Hepatocyte (in vitro differentiated cells): Measurements from ENCODE around the gene BNIPL. TPM values are rescaled to one million over a fixed set of nuclear protein-coding genes. Genes with fewer than 3 reads are reported as not detected.

ENCODE experiments used
- DNase-seq: peaks from one replicate; pipeline ENCODE4 v3.0.0-alpha.2; 2016; ENCODE audit warnings: low spot score
- H2AFZ ChIP-seq: fragments of 200-600 bp; sonication (generic); 2 replicates; pipeline ENCODE4 v1.6.0; 2016; ENCODE audit warnings: antibody characterized with exemption, mild to moderate bottlenecking
- H3K27ac ChIP-seq: fragments of 200-600 bp; sonication (generic); 2 replicates; pipeline ENCODE4 v1.5.1; 2016; ENCODE audit warnings: mild to moderate bottlenecking
- H3K27me3 ChIP-seq: fragments of 200-600 bp; sonication (generic); 2 replicates; pipeline ENCODE4 v1.6.1; 2016
- H3K36me3 ChIP-seq: fragments of 200-600 bp; sonication (generic); replicated peaks from 2 replicates; pipeline ENCODE4 v1.5.1; 2016; ENCODE audit warnings: low read depth; ENCODE audit not compliant: insufficient read depth
- H3K4me1 ChIP-seq: fragments of 200-600 bp; sonication (generic); 2 replicates; pipeline ENCODE4 v1.5.1; 2016; ENCODE audit warnings: mild to moderate bottlenecking, moderate library complexity; ENCODE audit not compliant: insufficient read depth
- H3K4me2 ChIP-seq: fragments of 200-600 bp; sonication (generic); 2 replicates; pipeline ENCODE4 v1.6.0; 2016
- H3K4me3 ChIP-seq: fragments of 200-600 bp; sonication (generic); 2 replicates; pipeline ENCODE4 v1.5.1; 2016; ENCODE audit warnings: mild to moderate bottlenecking
- H3K79me2 ChIP-seq: fragments of 200-600 bp; sonication (generic); 2 replicates; pipeline ENCODE4 v1.6.0; 2017; ENCODE audit warnings: mild to moderate bottlenecking
- H3K9me2 ChIP-seq: fragments of 200-600 bp; sonication (generic); replicated peaks from 2 replicates; pipeline ENCODE4 v1.6.0; 2017; ENCODE audit warnings: mild to moderate bottlenecking; ENCODE audit not compliant: insufficient read depth
- H3K9me3 ChIP-seq: fragments of 200-600 bp; sonication (generic); 2 replicates; pipeline ENCODE4 v1.5.1; 2016; ENCODE audit warnings: low read depth, mild to moderate bottlenecking
- H4K20me1 ChIP-seq: fragments of 200-600 bp; sonication (generic); 2 replicates; pipeline ENCODE4 v1.6.0; 2016; ENCODE audit warnings: mild to moderate bottlenecking; ENCODE audit not compliant: insufficient read depth, poor library complexity, severe bottlenecking
- CTCF ChIP-seq: fragments of 200-600 bp; sonication (generic); IDR thresholded peaks from 2 replicates; pipeline ENCODE4 v1.5.1; 2016; ENCODE audit warnings: antibody characterized with exemption, mild to moderate bottlenecking; ENCODE audit not compliant: poor library complexity
- EZH2 ChIP-seq: fragments of 200-600 bp; sonication (generic); IDR thresholded peaks from 2 replicates; pipeline ENCODE4 v1.6.1; 2016; ENCODE audit warnings: antibody characterized with exemption, mild to moderate bottlenecking, borderline replicate concordance
- EZH2phosphoT487 ChIP-seq: fragments of 200-600 bp; sonication (generic); IDR thresholded peaks from one replicate; pipeline ENCODE4 v1.6.1; 2018; ENCODE audit warnings: antibody characterized with exemption, mild to moderate bottlenecking, low read depth, moderate library complexity; ENCODE audit not compliant: unreplicated experiment, severe bottlenecking
- WGBS: methylation state at CpG from one replicate; pipeline ENCODE4 v1.1.6; 2016; ENCODE audit warnings: low lambda C conversion rate; ENCODE audit errors: missing lambda C conversion rate; 5-methylcytosine and 5-hydroxymethylcytosine counted together
- polyA plus RNA-seq: library from polyadenylated mRNA; unstranded; fragments of >200 nt; fragmentation: Nextera tagmentation; extraction: Ambion mirVana; gene quantifications from 2 replicates; pipeline ENCODE4 v1.2.1, GENCODE V29; 2016
- total RNA-seq: library from RNA; depleted of rRNA; stranded (reverse); fragments of >200 nt; gene quantifications from 2 replicates; pipeline ENCODE4 v1.2.3, GENCODE V29; 2014

BNIPL gene
- total and polyA plus RNA-seq, 2 experiments from 2014 or later, result 1.1 to 3.8 TPM

GRCh38 chr1:151003180-151003579 is 33.2 kb upstream of the BNIPL start:
- Histone ChIP-seq H3K27ac (peak overlapping the region; percentile 35), H2AFZ (no peak overlapping the region), H3K9me3 (no peaks in the 10 kb centered on the region), H3K36me3 (no peaks in the 10 kb centered on the region), H3K79me2 (peaks cover 35% of the 10 kb centered on the region), H3K4me1 (peaks cover 42% of the 10 kb centered on the region), H3K9me2 (no peaks in the 10 kb centered on the region), H3K4me2 (peak overlapping the region; percentile 87), H4K20me1 (no peaks in the 10 kb centered on the region), H3K27me3 (no peaks in the 10 kb centered on the region), H3K4me3 (no peak overlapping the region)
- TF ChIP-seq EZH2 (no peak), CTCF (no peak), EZH2phosphoT487 (no peak)
- no peak for DNase-seq

- DNase-seq, result no peak
- H3K79me2 ChIP-seq, result peaks cover 57% of the 10 kb centered on the region
- H3K36me3 ChIP-seq, result no peaks in the 10 kb centered on the region
- H3K4me1 ChIP-seq, result peaks cover 52% of the 10 kb centered on the region
- H4K20me1 ChIP-seq, result no peaks in the 10 kb centered on the region
- H3K27ac ChIP-seq, result peak overlapping the region; percentile 80
- H3K9me3 ChIP-seq, result no peaks in the 10 kb centered on the region
- H3K4me2 ChIP-seq, result peak overlapping the region; percentile 87
- H2AFZ ChIP-seq, result peak overlapping the region; percentile 30
- H3K4me3 ChIP-seq, result peak overlapping the region; percentile 18
- H3K9me2 ChIP-seq, result no peaks in the 10 kb centered on the region
- 28% methylated on average over 4 of the region's 4 CpGs for WGBS
- no peak for TF ChIP-seq EZH2
- TF ChIP-seq CTCF, result no peak
- no peak for TF ChIP-seq EZH2phosphoT487
- no peaks in the 10 kb centered on the region for H3K27me3 ChIP-seq
Observed at GRCh38 chr1:151005729-151006319, 30.6 kb upstream of the BNIPL start.

- Histone ChIP-seq H3K27ac (peak within 1 kb of the TSS; percentile 80), H3K9me3 (no peaks in the 10 kb centered on the region), H3K36me3 (no peaks in the 10 kb centered on the region), H3K9me2 (no peaks in the 10 kb centered on the region), H3K27me3 (no peaks in the 10 kb centered on the region), H4K20me1 (no peaks in the 10 kb centered on the region), H2AFZ (peak within 1 kb of the TSS; percentile 30), H3K4me3 (peak within 1 kb of the TSS; percentile 18), H3K4me1 (peaks cover 53% of the 10 kb centered on the region), H3K79me2 (peaks cover 64% of the 10 kb centered on the region), H3K4me2 (peak within 1 kb of the TSS; percentile 87)
- peak; percentile 44 for TF ChIP-seq CTCF
- TF ChIP-seq EZH2phosphoT487, result no peak
- TF ChIP-seq EZH2, result no peak
- DNase-seq, result peak; percentile 89
- WGBS, result 4% methylated on average over 18 of the region's 18 CpGs
Observed at GRCh38 chr1:151006327-151007052, 29.9 kb upstream of the BNIPL start, which contains the start of gene MINDY1. MINDY1 (minus strand) TSS chr1:151006902; CDS start chr1:151002617, 4,285 bp downstream.
